Cerebellar nuclear complex (tissue), 1 donor: Measurements from ENCODE around the gene LRRC75B.
"Not testable (repeated sequence)": the region's sequence is repeated elsewhere in the genome, so short reads cannot be mapped to it uniquely, and the experiment has no call there.

ENCODE experiments used
- DNase-seq, 2 experiments: peaks; one replicate each; lab custom pipeline; 2025; lab: John Stamatoyannopoulos, UW

LRRC75B gene

DNA sequence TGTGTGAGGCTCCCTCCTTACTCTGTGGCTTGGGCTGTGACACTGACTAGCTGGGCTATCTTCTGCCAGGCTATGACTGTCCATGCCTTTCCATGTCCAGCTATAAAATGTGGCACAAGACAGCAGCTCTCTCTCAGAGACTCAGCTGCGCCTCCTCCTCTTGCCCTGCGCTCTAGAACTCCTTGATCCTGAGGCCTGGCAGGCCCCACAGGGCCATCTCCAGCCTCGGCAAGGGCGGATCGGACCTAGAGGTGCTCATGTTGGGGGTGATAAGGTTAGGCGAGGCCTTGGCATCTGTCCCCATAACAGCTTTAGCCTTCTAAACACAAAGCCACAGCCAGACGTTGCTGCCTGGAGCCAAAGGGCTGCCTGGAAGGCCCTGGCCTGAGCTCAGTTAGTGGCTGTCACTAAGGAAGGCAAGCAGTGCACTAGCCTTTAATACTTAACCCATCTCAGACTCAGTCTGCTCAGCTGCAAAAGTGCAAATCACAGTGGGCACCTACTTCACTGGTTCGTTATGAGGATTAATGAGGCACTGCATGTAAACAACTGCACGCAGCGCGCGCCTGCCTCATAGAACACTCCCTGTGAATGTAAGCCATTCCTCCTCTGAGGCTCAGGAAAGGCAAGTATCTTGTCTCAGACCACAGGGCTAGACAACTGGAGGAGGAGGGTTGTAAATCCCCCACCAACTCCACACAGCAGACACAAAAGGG, 39.1 kb downstream of the LRRC75B start:
- no peak for DNase-seq

DNA sequence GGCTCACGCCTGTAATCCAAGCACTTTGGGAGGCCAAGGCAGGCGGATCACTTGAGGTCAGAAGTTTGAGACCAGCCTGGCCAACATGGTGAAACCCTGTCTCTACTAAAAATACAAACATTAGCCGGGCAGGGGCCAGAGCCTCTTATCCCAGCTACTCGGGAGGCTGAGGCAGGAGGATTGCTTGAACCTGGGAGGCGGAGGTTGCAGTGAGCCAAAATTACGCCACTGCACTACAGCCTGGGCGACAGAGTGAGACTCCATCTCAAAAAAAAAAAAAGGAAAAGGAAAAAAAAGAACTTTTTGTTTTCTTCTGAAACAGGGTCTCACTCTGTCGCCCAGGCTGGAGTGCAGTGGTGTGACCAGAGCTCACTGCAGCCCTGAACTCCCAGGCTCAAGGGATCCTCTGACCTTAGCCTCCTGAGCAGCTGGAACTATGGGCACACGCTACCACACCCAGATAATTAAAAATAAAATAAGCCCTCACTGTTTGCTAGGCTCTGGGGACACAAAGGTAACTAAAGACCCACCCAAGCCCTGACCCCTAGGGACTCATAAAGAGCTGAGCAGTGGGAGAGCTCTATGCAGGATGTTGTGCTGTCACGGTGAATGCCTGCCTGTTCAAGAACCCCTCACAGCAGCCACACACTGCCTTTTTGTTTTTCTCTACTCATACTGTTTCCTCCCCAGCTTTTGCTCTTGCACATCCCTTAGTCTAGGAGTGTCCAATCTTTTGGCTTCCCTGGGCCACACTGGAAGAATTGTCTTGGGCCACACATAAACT, 40.2 kb downstream of the LRRC75B start:
- DNase-seq, result not testable (repeated sequence)

DNA sequence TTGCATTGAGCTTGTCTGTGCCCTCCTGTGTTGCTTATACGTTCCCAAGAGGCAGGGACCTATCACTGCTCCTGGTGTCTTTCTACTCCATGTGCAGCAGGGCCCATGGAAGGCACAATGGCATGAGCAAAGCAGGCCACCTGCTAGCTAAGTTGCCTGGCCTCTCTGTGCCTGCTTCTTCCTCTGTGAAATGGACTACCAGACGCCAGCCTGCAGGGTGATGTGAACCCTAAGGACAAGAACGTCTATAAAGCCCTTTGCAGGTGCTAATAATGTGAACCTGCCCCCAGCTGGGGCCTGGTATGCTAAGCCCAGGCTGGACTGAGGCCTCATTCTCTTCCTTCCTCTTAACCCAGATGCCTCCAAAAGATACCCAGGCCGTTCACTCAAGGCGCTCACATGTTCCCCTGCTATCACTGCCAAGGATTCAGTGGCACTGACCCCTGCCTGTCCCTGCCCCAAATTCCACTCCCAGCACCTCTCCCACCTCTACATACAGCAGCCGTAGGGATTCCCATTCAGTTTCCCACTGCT, 41.9 kb downstream of the LRRC75B start:
- no peak for DNase-seq

DNA sequence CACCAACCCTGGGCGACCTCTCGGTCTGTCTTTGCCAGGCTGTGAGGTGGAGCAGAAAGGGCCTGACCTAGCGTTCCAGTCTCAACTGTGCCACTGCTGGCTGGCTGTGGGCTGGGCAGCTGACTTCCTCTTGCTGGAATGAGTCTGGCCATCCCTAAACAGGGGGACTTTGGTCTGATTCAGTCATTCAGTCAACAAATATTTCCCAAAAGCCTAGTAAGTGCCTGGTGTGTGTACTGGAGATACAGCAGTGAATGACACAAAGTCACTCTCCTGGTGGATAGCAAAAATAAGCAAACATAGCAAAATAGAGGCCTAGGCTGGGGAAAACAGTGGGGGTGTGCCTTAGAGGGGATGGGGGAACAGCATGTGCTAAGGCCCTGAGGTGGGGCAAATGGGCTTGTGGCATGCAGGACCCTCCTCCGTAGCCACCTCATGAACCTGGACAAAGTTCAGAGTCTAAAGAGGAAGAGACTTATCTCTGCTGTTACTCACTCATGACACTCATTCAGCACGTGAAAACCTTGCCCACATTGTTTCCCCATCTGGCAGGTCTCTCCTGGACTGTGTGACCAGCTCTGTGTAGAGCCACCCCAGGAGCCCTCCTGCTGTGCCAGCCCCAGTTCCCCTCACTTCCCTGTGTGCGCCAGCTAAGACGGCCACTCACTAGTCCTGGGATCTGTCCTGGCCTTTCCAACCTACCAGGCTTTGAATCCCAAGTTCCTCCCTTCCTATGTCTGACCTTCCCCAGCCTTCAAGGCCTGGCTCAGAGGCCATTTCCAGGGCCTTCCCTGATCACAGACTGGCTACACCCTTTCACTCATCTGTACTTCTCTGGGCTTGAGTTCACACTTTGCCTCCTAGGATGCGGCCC, 42.6 kb downstream of the LRRC75B start:
- no peak for DNase-seq

DNA sequence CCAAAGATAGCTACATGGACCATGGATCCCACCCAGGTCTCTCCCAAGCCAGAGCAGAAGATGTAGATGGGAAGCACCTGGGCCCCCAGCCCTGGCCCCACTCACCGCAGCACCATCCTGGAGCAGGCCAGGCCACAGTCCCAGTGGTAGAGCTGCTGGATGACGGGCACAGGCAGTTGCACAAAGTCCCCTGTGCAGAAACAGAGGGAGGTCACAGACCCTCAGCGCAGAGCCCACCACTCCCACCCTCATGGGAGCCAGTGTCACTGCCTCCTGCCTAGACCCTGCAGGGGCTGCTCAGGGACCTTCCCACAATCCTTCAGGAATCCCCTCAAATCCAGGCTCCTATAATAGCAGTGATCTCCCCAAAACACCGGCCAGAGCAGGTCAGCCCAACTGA, 44.1 kb downstream of the LRRC75B start:
- no peak for DNase-seq

DNA sequence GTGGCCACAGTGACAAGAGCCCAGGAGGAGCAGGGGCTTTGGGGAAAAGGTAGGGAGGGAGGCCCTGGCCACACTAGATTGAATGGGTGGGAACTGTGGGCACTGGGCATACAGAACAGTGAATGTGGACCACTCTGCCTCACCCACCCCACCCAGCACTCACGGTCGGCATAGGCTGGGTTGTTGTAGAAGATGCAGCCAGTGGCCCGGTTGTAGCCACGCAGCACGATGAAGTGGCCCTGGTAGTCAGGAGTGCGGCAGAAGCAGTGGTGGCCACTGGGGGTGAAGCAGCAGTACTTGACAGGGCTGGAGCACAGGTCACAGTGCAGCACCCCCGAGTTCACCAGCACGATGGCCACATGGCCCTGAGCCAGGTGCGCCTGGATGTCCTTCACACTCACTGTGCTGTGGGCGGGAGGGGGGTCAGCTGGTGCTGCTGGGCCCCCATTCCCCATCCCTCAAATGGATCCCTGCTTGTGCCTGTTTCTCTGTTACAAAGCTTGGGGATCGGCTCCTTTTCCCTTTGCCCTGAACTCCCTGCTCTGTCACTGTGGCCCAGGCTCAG, 49.1 kb downstream of the LRRC75B start:
- DNase-seq, result no peak

DNA sequence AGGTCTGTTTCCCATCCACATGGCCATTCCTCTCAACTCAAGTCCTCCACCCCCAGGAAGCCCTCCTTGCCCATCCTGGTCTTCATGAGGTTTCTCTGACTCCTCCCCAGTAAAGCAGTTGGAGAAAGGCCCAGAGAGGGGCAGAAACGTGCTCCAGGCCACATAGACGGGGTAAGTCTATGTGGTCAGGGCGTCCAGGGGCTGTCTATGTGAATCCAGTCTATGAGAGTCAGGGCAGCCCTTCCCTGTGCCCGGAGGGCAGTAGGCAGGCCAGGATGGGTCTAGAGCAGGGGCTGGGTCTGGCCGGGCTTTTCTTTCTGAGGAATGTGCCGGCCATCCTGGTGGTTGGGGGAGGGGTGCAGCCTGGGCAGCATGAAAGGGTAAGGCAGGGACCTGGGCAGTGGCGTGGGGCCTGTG, 49.7 kb downstream of the LRRC75B start:
- DNase-seq, result no peak

DNA sequence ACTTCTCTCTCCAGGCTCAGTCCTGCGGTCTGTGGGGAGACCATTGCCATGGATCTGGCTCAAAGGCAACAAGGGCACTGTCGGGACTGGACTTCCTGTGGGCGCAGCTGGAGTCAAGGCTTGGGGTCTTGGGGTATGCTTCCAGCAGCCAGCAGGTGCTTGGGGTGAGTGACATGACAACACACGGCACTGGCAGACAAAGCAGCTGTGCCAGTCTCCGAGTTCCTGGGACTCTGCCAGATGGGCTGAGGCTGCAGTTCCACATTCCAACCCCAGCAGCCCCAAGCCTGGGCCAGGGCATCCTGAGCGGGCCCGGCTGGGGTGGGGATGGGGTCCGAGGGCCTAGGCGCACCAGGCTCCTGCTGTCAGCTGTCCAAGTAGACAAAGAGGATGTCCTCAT, 50.2 kb downstream of the LRRC75B start:
- DNase-seq, result no peak

DNA sequence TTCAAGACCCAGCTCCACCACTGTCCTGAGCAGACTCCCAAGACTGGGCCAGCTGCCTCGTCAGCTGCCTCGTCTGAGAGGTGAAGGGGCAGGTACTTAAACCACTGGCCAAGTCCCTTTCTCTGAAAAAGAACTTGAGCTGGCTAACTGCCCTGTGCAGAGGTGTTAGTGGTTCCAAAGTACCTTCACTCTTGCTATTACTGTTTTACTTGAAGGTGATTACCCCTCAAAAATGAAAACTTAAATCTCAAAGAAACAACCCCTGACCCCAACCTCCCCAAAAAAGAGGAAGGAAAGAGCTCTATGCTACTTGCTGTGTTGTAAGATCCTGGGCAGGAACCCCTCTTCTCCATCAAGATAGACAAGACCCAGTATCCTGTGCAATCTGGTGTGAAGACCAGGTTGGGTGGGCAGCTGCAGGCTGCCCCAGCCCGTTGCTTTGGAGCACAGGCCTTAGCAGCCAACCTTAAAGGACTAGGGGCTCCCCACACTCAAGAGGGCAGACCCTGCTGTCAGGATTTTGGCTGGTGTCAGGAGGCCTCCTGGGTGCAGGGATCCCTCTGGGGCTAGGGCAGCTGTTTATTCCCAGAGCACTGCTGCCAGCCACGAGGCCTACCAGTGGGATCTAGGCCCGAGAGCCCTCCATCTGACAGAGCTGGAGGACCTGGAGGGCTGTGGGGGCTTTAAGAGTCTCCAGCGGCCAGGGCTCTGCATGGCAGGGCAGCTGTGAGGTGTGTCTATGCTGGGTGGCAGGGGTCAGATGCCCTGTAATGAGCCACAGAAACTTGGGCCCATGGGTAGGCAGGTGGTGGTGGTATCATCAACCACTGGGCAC, 51.0 kb downstream of the LRRC75B start:
- no peak for DNase-seq

DNA sequence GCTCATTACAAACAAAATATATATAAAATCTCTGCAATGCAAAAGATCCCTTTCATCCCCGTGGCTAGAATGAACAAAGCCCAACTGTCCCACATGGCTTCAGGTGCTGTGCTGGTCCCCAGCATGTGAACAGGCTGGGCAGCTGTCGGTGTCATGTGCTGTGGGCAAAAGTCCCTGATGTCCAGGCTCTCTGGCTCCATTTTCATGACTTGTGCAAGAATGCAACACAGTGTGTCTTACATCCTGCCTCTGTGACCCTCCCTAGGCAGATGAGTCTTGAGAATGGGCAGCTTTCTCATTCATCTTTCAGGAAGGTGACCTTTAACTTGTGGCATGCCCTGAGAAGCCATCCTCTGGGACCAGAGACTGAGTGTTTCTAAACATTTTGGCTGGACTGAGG, 52.4 kb downstream of the LRRC75B start:
- DNase-seq, result no peak

DNA sequence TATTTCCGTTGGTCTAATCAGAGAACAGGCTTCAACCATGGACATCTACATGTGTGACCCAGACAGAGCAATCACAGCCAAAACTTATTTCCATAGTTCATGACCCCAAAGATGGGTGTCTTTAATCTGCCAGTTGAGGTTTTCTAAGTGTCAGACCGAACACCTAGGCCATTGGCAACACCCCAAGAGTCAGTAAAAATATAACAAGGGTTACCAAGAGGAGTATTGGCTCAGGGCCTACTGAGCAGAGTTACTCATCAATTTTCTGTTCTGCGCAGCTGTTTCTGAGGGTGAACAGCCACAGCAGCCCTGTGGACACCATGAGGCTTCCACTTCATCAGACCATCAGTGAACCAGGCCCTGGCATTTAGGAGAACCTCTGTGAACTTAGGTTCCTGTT, 56.8 kb downstream of the LRRC75B start:
- DNase-seq, result no peak
